ENCODE results near the gene WDR75. TPM values are rescaled to one million over a fixed set of nuclear protein-coding genes. Genes with fewer than 3 reads are reported as not detected.

Gene WDR75
- total RNA-seq, 1 experiment from 2014 or later, result 82.7 TPM

DNA sequence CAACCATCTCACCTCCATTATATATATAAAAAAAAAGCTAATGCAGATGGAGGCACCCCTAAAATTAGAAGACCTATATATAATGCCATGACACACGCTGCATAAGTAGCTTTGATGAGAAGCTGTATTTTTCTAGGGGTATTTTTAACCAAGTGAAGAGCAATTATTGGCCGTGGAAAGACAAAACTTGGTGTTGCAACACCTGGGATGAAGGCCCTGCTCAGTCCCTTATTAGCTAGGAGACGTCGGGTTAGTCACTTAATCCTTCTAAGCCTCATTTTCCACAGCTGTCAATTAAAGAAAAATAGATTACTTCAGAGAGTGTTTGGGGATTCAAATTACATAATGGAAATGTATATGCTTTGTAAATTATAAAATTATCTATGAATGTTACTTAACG, 63.0 kb downstream of the WDR75 start:
- Histone ChIP-seq H3K27ac (ENCODE audit: low read length) (no peak overlapping the region), H3K4me1 (ENCODE audit: low read length) (no peaks in the 10 kb centered on the region), H3K9ac (ENCODE audit: low read length) (no peak overlapping the region), H2AFZ (ENCODE audit: low read length) (no peak overlapping the region), H3K27me3 (ENCODE audit: low read length) (no peaks in the 10 kb centered on the region), H3K9me3 (ENCODE audit: low read length) (no peaks in the 10 kb centered on the region), H4K20me1 (ENCODE audit: insufficient read depth, low read depth, low read length) (no peaks in the 10 kb centered on the region), H3K4me3 (ENCODE audit: low read length) (no peak overlapping the region), H3K36me3 (ENCODE audit: insufficient read depth, low read length) (no peaks in the 10 kb centered on the region), H3K9me2 (replicated peaks; ENCODE audit: insufficient read depth, low read length) (no peaks in the 10 kb centered on the region), H3K79me2 (ENCODE audit: low read length) (no peaks in the 10 kb centered on the region), H3K4me2 (ENCODE audit: low read depth, low read length, poor library complexity, severe bottlenecking) (no peak overlapping the region)
- DNase-seq, result no peak

DNA sequence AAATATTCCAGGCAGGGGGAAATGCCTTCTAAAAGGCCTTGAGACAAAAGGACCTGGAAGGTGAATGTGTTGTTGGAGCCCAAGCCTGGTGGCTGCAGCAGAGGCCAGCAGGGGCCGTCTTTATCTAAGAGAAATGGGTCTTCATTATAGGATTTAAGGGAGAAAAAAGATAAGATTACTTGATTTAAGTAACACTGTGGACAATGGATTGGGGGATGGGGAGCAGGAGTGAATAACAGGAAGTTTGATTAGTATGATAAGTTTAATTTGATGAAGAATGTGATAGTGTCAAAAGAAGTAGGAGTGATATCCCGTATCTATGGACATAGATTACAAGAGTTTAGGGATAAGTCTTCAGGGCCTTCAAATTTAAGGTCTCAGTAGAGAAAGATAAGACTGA, 64.2 kb downstream of the WDR75 start:
- Histone ChIP-seq H3K9ac (ENCODE audit: low read length) (no peak overlapping the region), H4K20me1 (ENCODE audit: insufficient read depth, low read depth, low read length) (no peaks in the 10 kb centered on the region), H3K4me1 (ENCODE audit: low read length) (no peaks in the 10 kb centered on the region), H3K36me3 (ENCODE audit: insufficient read depth, low read length) (no peaks in the 10 kb centered on the region), H3K27me3 (ENCODE audit: low read length) (no peaks in the 10 kb centered on the region), H3K79me2 (ENCODE audit: low read length) (no peaks in the 10 kb centered on the region), H3K9me3 (ENCODE audit: low read length) (no peaks in the 10 kb centered on the region), H2AFZ (ENCODE audit: low read length) (no peak overlapping the region), H3K4me2 (ENCODE audit: low read depth, low read length, poor library complexity, severe bottlenecking) (no peak overlapping the region), H3K27ac (ENCODE audit: low read length) (no peak overlapping the region), H3K4me3 (ENCODE audit: low read length) (no peak overlapping the region), H3K9me2 (replicated peaks; ENCODE audit: insufficient read depth, low read length) (no peaks in the 10 kb centered on the region)
- no peak for DNase-seq

DNA sequence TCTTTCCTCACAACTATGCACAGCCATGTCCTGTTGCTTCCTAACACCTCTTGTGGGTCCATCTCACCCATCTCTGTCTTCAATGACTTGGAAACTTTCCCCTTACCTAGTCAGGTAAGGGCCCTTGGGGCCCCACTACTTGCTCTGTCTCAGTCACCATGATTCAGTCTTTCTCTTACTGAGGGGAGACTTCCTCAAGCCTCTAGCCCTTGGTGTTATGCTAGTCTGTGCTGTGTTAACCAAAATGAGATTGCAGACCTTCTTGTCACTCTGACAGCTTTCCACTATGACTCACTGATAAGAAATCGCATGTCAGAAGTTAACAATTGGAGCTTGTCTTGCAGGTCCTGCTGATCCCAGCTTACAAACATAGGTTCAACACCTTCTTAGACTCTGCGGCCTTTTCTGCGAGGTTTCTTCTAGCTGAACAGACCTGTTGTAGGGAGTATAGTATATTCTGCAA, 65.3 kb downstream of the WDR75 start:
- Histone ChIP-seq H3K4me3 (ENCODE audit: low read length) (no peak overlapping the region), H2AFZ (ENCODE audit: low read length) (no peak overlapping the region), H4K20me1 (ENCODE audit: insufficient read depth, low read depth, low read length) (no peaks in the 10 kb centered on the region), H3K4me2 (ENCODE audit: low read depth, low read length, poor library complexity, severe bottlenecking) (no peak overlapping the region), H3K27ac (ENCODE audit: low read length) (no peak overlapping the region), H3K4me1 (ENCODE audit: low read length) (no peaks in the 10 kb centered on the region), H3K9me3 (ENCODE audit: low read length) (no peaks in the 10 kb centered on the region), H3K9ac (ENCODE audit: low read length) (no peak overlapping the region), H3K36me3 (ENCODE audit: insufficient read depth, low read length) (no peaks in the 10 kb centered on the region), H3K27me3 (ENCODE audit: low read length) (no peaks in the 10 kb centered on the region), H3K9me2 (replicated peaks; ENCODE audit: insufficient read depth, low read length) (no peaks in the 10 kb centered on the region), H3K79me2 (ENCODE audit: low read length) (no peaks in the 10 kb centered on the region)
- no peak for DNase-seq

DNA sequence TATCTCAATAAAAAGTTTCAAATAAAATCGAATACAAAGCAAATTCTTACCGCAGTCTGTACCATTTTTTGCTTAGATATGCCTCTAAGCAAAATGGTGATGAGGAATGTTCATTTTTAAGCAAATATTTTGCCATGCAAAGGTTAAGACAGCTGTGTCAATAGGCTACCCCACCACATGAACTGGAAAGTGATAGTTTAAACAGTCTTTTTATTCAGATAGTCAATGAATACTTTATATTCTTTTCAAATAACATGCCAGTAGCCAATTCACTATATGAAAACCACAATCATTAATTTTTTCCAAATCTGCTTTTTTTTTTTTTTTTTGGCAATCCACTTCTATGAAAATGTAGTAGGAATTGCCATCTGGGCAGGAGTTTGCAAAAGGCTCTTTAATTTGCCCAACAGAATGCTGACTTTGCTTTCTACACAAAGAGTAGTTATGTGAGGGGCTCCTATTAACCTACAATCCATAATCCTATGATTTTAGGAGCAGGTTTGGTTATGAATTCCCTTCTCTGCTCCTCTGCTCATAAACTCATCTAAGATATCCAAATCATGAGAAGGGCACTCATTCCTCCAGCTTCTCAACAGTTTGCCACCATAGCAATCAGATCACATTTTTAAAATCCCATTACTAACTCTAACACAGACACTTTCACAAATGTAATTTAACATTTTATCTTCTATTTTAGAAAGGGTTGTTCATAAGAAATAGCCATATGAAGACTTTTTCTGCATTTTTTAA, 70.1 kb downstream of the WDR75 start:
- Histone ChIP-seq H2AFZ (ENCODE audit: low read length) (no peak overlapping the region), H3K9me3 (ENCODE audit: low read length) (no peaks in the 10 kb centered on the region), H3K27me3 (ENCODE audit: low read length) (no peaks in the 10 kb centered on the region), H3K27ac (ENCODE audit: low read length) (no peak overlapping the region), H3K79me2 (ENCODE audit: low read length) (no peaks in the 10 kb centered on the region), H3K9me2 (replicated peaks; ENCODE audit: insufficient read depth, low read length) (no peaks in the 10 kb centered on the region), H4K20me1 (ENCODE audit: insufficient read depth, low read depth, low read length) (no peaks in the 10 kb centered on the region), H3K4me2 (ENCODE audit: low read depth, low read length, poor library complexity, severe bottlenecking) (no peak overlapping the region), H3K4me3 (ENCODE audit: low read length) (no peak overlapping the region), H3K36me3 (ENCODE audit: insufficient read depth, low read length) (no peaks in the 10 kb centered on the region), H3K4me1 (ENCODE audit: low read length) (no peaks in the 10 kb centered on the region), H3K9ac (ENCODE audit: low read length) (no peak overlapping the region)
- no peak for DNase-seq

GRCh38 chr2:189511960-189512319, 70.7 kb downstream of the WDR75 start:
- Histone ChIP-seq H3K27me3 (ENCODE audit: low read length) (no peaks in the 10 kb centered on the region), H3K36me3 (ENCODE audit: insufficient read depth, low read length) (no peaks in the 10 kb centered on the region), H3K9ac (ENCODE audit: low read length) (no peak overlapping the region), H3K9me3 (ENCODE audit: low read length) (no peaks in the 10 kb centered on the region), H3K79me2 (ENCODE audit: low read length) (no peaks in the 10 kb centered on the region), H4K20me1 (ENCODE audit: insufficient read depth, low read depth, low read length) (no peaks in the 10 kb centered on the region), H3K4me2 (ENCODE audit: low read depth, low read length, poor library complexity, severe bottlenecking) (no peak overlapping the region), H3K4me3 (ENCODE audit: low read length) (no peak overlapping the region), H3K27ac (ENCODE audit: low read length) (no peak overlapping the region), H3K4me1 (ENCODE audit: low read length) (no peaks in the 10 kb centered on the region), H2AFZ (ENCODE audit: low read length) (no peak overlapping the region), H3K9me2 (replicated peaks; ENCODE audit: insufficient read depth, low read length) (no peaks in the 10 kb centered on the region)
- no peak for DNase-seq

DNA sequence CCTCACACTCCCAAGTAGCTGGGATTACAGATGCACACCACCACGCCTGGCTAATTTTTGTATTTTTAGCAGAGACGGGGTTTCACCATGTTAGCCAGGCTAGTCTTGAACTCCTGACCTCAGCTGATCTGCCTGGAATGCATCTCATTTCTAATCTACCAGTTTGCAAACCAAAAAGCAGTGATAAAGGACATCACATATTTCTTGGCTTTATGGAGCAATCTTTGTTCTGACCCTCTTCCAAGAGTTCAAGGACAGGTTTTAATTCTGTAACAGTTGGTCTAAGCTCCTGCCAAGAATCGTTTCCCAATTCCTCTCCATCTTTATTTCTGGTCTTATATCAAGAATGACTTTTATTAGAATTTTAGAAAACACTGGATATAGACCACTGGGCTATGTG, 71.6 kb downstream of the WDR75 start:
- H4K20me1 ChIP-seq (ENCODE audit: insufficient read depth, low read depth, low read length), result no peaks in the 10 kb centered on the region
- no peak overlapping the region for H3K4me3 ChIP-seq (ENCODE audit: low read length)
- no peaks in the 10 kb centered on the region for H3K27me3 ChIP-seq (ENCODE audit: low read length)
- DNase-seq, result no peak
- no peak overlapping the region for H3K27ac ChIP-seq (ENCODE audit: low read length)
- no peaks in the 10 kb centered on the region for H3K9me3 ChIP-seq (ENCODE audit: low read length)
- H3K4me1 ChIP-seq (ENCODE audit: low read length), result no peaks in the 10 kb centered on the region
- no peaks in the 10 kb centered on the region for H3K9me2 ChIP-seq (replicated peaks; ENCODE audit: insufficient read depth, low read length)
- no peaks in the 10 kb centered on the region for H3K36me3 ChIP-seq (ENCODE audit: insufficient read depth, low read length)
- no peak overlapping the region for H3K9ac ChIP-seq (ENCODE audit: low read length)
- no peaks in the 10 kb centered on the region for H3K79me2 ChIP-seq (ENCODE audit: low read length)
- no peak overlapping the region for H3K4me2 ChIP-seq (ENCODE audit: low read depth, low read length, poor library complexity, severe bottlenecking)
- H2AFZ ChIP-seq (ENCODE audit: low read length), result no peak overlapping the region

GRCh38 chr2:189514104-189514503, 72.8 kb downstream of the WDR75 start:
- Histone ChIP-seq H3K27me3 (ENCODE audit: low read length) (no peaks in the 10 kb centered on the region), H3K27ac (ENCODE audit: low read length) (no peak overlapping the region), H3K79me2 (ENCODE audit: low read length) (no peaks in the 10 kb centered on the region), H3K9ac (ENCODE audit: low read length) (no peak overlapping the region), H2AFZ (ENCODE audit: low read length) (no peak overlapping the region), H3K9me3 (ENCODE audit: low read length) (no peaks in the 10 kb centered on the region), H3K4me2 (ENCODE audit: low read depth, low read length, poor library complexity, severe bottlenecking) (no peak overlapping the region), H3K4me3 (ENCODE audit: low read length) (no peak overlapping the region), H3K36me3 (ENCODE audit: insufficient read depth, low read length) (no peaks in the 10 kb centered on the region), H3K4me1 (ENCODE audit: low read length) (no peaks in the 10 kb centered on the region), H4K20me1 (ENCODE audit: insufficient read depth, low read depth, low read length) (no peaks in the 10 kb centered on the region), H3K9me2 (replicated peaks; ENCODE audit: insufficient read depth, low read length) (no peaks in the 10 kb centered on the region)
- no peak for DNase-seq

- Histone ChIP-seq H3K36me3 (ENCODE audit: insufficient read depth, low read length) (no peaks in the 10 kb centered on the region), H3K9me3 (ENCODE audit: low read length) (no peaks in the 10 kb centered on the region), H3K4me2 (ENCODE audit: low read depth, low read length, poor library complexity, severe bottlenecking) (no peak overlapping the region), H2AFZ (ENCODE audit: low read length) (no peak overlapping the region), H3K4me3 (ENCODE audit: low read length) (no peak overlapping the region), H4K20me1 (ENCODE audit: insufficient read depth, low read depth, low read length) (no peaks in the 10 kb centered on the region), H3K9ac (ENCODE audit: low read length) (no peak overlapping the region), H3K27me3 (ENCODE audit: low read length) (no peaks in the 10 kb centered on the region), H3K4me1 (ENCODE audit: low read length) (no peaks in the 10 kb centered on the region), H3K9me2 (replicated peaks; ENCODE audit: insufficient read depth, low read length) (no peaks in the 10 kb centered on the region), H3K79me2 (ENCODE audit: low read length) (no peaks in the 10 kb centered on the region), H3K27ac (ENCODE audit: low read length) (no peak overlapping the region)
- DNase-seq, result no peak
These were observed 74.0 kb downstream of the WDR75 start for GRCh38 chr2:189515264-189515663.

Data from Karpas-422 (cell line).